HG02852 (cell line): ENCODE results near the gene RB1.
A peak's percentile ranks its signal among the peaks of the same experiment; 100 is the strongest.
"Not testable (repeated sequence)": the region's sequence is repeated elsewhere in the genome, so short reads cannot be mapped to it uniquely, and the experiment has no call there.

Experiments
- ATAC-seq: cut with Tn5 transposase; IDR thresholded peaks from one replicate; pipeline ENCODE4 v1.9.1; 2021; ENCODE audit warnings: mild to moderate bottlenecking, moderate library complexity; ENCODE audit not compliant: unreplicated experiment

Gene RB1

GRCh38 chr13:48297131-48297786 is 6.3 kb upstream of the RB1 start:
- ATAC-seq: no peak

DNA sequence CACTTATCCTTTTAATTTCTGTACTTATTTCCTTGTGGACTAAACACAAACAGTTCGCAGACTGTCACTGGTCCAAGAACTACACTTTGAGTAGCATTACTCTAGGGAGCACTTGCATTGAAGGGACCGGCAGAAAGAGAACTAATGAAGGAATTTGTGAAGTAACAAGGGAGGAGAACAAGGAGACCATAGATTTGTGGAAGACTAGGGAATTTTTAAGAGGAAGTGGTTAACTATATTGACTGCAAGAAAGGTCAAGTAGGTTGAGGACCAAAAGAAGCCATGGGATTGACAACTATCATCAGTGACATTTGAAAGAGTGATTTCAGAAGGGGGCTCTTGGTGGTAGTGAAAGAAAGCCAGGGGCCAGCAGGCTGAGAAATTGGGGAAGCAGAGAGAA is 4.0 kb upstream of the RB1 start:
- no peak for ATAC-seq

DNA sequence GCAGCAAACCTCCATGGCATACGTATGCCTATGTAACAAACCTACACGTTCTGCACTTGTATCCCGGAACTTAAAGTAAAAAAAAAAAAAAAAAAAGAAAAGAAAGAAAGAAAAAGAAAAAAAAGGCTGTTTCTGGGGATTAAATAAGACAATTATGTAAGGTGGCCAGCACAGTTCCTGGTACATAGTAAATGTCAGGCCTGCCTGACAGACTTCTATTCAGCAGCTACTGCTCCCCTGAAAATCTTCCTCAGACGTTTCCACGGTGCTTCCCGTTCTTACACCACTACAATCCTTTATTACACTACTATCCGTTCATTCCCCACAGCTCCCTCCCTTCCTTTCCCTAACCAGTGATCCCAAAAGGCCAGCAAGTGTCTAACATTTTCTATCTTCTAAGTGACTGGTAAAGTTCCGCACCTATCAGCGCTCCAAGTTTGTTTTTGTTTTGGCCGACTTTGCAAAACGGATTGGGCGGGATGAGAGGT is 636 bp upstream of the RB1 start:
- ATAC-seq: no peak

DNA sequence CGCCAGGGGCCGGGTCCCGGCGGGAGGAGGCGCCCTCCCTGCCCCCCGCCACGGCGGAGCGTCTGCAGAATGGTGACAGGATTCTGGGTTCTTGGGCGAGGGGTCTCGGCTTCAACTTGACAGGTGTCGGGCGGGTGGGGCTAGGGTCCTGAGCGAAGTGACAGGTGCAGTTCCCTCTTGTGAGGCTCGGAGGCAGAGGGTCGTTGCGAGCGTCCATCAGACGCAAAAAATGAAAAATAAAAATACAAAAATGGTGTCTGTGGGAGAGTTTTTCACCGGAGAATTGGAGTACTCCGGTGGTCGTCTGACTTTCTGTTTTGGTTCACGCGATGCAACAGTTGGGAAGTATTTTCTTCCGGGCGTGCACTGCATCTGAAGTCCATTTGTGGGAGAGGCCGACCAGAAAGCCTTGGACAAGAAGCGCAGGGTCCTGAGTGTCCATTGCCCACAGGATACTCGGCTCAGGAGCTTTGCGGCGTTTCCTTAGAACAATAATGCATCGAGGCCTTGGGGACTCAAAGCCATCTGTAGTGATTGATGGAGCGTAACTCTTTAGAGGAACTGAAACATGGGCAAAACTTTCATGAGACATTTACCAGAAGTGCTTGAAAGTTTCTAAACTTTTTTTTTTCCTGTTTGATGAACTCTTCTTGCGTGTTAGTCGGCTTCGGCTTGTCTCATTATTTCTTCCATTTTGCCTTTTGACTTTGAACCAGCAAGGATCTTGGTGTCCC is 759 bp downstream of the RB1 start:
- peak; percentile 68 for ATAC-seq

DNA sequence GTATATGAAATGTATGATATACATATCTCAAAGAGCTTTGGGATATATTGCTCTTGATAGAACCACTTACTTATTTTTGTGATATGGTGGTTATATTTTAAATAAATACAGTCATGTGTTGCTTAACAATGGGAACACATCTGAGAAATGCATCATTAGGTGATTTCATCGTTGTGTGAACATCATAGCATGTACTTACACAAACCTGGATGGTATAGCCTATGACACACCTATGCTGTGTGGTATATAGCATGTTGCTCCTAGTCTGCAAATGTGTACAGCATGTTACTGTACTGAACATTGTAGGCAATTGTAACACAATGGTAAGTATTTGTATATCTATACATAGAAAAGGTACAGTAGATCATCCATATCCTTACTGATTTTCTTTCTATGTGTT is 7.7 kb downstream of the RB1 start:
- no peak for ATAC-seq

DNA sequence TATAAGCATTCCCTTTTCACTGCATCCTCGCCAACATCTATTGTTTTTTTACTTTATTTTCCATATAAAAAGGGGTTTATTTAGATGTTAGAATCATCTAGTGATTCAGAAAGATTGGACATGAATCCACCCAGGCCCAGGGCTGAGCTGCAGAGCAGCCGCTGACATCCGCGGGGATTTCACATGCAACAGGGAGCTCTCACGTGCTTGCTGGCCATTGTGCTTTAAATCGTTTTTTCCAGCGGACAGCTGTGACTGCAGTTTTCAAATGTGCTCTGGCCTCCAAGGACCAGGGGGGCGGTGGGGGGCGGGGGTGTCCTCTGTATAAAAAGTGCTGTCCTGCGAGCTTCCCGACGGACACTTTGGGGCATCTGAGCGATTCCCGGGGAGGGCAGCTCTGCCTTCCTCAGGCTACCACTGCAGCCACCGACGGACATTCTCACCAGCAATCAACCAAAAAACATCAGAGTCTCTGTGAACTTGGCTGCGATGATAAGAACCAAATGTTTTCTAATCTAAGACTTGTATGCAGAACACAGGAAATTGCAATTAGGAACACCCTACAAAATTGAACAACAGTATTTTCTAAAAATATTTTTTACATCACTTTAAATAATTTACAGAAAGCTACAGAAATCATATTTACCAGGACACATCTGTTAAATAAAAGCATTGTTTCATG is 12.6 kb downstream of the RB1 start:
- ATAC-seq: no peak

- ATAC-seq: no peak
These were observed 13.4 kb downstream of the RB1 start for GRCh38 chr13:48316826-48317510.

- no peak for ATAC-seq
These were observed 14.2 kb downstream of the RB1 start for GRCh38 chr13:48317511-48318376.

- no peak for ATAC-seq
These were observed 14.8 kb downstream of the RB1 start for GRCh38 chr13:48318377-48318811.

DNA sequence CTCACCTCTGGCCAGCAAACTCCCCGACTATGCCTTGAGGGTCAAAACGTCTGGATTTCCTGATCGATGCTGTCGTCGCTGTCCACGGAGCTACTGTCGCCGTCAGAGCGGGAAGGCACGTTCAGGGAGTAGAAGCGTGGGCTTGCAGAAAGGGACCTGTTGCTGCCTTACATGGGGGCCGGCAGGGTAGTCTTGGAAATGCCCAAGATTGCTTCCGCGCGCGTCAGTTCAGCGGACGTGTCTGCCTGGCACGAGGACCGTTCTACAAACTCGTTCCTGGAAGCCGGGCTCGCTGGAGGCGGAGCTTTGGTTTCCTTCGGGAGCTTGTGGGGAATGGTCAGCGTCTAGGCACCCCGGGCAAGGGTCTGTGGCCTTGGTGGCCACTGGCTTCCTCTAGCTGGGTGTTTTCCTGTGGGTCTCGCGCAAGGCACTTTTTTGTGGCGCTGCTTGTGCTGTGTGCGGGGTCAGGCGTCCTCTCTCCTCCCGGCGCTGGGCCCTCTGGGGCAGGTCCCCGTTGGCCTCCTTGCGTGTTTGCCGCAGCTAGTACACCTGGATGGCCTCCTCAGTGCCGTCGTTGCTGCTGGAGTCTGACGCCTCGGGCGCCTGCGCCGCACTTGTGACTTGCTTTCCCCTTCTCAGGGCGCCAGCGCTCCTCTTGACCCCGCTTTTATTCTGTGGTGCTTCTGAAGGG is 15.4 kb downstream of the RB1 start:
- no peak for ATAC-seq

- no peak for ATAC-seq
These were observed 16.2 kb downstream of the RB1 start for GRCh38 chr13:48319531-48320398.

DNA sequence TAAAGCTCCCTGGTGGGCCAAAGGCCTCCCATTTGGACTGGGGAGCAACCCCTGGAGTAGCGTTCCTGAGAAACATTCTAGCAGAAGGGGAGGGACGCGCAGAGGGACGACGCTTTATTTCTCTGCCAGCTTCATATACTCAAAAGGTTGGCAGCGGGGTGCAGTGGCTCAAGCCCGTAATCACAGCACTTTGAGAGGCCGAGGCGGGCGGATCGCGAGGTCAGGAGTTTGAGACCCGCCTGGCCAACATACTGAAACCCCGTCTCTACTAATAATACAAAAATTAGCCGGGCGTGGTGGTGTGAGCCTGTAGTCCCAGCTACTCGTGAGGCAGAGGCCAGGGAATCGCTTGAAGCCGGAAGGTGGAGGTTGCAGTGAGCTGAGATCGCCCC is 16.8 kb downstream of the RB1 start:
- ATAC-seq: no peak

- no peak for ATAC-seq
These were observed 17.4 kb downstream of the RB1 start for GRCh38 chr13:48320891-48321510.

DNA sequence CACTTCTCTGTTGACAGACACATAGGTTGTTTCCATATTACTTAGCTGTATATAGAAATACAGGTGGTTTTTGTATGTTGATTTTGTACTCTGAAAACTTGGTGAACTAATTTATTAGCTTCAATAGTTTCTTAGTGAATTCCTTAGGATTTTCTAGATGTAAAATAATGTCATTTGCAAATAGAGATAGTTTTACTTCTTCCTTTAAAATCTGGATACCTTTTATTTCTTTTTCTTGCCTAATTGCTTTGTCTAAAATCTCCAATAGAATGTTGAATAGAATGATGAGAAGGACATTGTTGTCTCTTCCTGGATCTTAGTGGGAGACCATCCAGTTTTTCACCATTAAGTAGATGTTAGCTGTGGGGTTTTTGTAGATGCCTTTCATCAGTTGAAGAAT is 18.7 kb downstream of the RB1 start:
- ATAC-seq: no peak

DNA sequence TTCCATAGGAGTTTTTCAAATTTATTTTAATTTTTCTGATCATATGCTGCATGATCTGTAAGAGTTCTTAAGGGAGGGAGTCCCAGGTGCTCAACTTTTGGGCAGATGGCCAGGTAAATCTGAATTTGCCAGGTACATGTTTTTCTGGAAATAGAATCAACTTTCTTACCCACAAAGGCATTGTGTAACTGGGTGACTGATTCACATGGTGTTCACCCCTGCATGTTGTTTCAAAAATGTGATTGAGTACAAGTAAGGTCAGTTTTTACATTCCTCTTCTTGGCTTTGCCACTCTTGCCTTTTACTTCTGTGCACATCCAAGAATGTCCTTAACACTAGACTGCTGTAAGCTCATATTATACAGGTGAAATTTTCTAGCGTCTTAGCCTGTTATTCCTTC is 30.4 kb downstream of the RB1 start:
- ATAC-seq: no peak

DNA sequence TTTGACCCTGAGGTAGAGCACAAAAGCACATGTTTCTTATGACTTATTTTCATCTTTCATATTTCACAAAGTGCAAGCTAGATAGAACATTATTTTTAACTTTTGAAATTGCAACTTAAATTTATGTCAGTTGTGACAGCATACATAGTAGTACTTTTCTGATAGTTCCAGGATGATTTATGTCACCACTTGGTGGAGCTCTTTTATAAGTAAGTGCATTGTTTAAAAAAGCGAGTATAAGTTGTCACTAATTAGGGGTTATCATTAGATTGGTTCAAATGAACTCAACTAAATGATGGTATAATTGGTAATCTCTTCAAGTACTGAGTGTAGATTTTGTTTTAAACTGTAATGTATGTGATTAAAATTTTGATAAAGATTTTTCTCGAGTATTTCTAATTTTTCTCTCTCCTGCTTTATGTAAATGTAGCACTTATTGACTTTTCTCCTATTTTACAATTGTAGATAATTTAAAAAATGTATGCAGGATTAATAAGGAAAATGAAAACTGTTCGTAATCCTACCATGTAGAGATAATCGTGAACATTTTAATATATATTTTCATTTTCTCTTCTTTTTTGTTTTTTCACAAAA is 31.1 kb downstream of the RB1 start:
- ATAC-seq: no peak

- ATAC-seq: not testable (repeated sequence)
These were observed 35.6 kb downstream of the RB1 start for GRCh38 chr13:48339198-48339597.

DNA sequence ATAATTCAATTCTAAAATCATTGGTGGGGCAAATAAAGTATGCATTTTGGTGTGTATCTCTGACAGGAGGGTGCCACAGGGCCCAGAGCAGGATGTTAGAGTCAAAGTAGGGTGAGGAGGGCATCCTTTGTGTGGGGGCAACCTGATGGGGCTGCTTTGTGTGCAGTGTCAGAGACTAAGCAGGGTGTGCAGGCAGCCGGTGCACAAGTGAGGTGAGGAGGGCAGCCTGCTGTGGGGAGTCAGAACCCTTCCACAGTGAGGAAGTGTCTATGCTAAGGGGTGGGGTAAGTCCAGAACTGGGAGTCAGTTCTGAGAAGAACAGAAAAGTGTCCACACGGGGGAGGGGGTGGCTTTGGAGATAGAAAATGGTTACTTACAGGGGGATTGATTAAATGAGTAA is 40.7 kb downstream of the RB1 start:
- ATAC-seq: no peak
